Fibroblast of the aortic adventitia (primary cell): ENCODE data around the gene CDH23. TPM values are rescaled to one million over a fixed set of nuclear protein-coding genes. Genes with fewer than 3 reads are reported as not detected.

ENCODE experiments used
- DNase-seq: peaks from one replicate; pipeline ENCODE4 v3.0.0-alpha.2; 2010; ENCODE audit warnings: low read depth
- H3K4me3 ChIP-seq: 2 replicates; pipeline ENCODE4 v1.5.1; 2011; ENCODE audit warnings: low read depth, mild to moderate bottlenecking, control low read depth, low read length, moderate library complexity
- total RNA-seq: library from RNA; depleted of rRNA; stranded (reverse); fragments of >200 nt; gene quantifications from 2 replicates; pipeline ENCODE4 v1.2.3, GENCODE V29; 2012; ENCODE audit warnings: low replicate concordance
- TF ChIP-seq, protein P1 (sequence below): IDR thresholded peaks from 2 replicates; pipeline ENCODE4 v1.5.1; 2011; ENCODE audit warnings: mild to moderate bottlenecking, low read length, control low read depth, inconsistent platforms; ENCODE audit not compliant: insufficient read depth

CDH23 gene
- total RNA-seq, 1 donor, result 0.27 TPM

DNA sequence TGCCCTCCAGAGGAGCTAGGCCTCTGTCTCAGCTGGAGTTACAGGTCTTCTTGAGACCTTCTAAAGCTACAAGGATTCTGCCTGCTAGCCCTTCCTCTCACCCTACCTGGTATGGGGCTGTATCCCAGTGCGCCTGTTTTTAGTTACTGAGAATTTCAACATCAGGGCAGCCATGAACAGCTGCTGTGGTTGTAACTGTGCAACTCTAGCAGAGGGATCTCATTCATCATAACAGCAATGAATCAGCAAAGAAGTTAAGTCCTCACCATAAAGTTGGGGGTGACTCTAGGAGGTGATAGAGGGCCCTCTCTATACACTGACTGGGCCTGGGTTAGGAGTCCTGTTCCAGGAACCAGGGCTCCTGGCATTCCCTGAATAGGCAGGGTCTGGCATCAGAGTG, 14.0 kb upstream of the CDH23 start:
- no peak overlapping the region for H3K4me3 ChIP-seq
- TF ChIP-seq, protein P1, sequence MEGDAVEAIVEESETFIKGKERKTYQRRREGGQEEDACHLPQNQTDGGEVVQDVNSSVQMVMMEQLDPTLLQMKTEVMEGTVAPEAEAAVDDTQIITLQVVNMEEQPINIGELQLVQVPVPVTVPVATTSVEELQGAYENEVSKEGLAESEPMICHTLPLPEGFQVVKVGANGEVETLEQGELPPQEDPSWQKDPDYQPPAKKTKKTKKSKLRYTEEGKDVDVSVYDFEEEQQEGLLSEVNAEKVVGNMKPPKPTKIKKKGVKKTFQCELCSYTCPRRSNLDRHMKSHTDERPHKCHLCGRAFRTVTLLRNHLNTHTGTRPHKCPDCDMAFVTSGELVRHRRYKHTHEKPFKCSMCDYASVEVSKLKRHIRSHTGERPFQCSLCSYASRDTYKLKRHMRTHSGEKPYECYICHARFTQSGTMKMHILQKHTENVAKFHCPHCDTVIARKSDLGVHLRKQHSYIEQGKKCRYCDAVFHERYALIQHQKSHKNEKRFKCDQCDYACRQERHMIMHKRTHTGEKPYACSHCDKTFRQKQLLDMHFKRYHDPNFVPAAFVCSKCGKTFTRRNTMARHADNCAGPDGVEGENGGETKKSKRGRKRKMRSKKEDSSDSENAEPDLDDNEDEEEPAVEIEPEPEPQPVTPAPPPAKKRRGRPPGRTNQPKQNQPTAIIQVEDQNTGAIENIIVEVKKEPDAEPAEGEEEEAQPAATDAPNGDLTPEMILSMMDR, result no peak
- peak; percentile 3 for DNase-seq

DNA sequence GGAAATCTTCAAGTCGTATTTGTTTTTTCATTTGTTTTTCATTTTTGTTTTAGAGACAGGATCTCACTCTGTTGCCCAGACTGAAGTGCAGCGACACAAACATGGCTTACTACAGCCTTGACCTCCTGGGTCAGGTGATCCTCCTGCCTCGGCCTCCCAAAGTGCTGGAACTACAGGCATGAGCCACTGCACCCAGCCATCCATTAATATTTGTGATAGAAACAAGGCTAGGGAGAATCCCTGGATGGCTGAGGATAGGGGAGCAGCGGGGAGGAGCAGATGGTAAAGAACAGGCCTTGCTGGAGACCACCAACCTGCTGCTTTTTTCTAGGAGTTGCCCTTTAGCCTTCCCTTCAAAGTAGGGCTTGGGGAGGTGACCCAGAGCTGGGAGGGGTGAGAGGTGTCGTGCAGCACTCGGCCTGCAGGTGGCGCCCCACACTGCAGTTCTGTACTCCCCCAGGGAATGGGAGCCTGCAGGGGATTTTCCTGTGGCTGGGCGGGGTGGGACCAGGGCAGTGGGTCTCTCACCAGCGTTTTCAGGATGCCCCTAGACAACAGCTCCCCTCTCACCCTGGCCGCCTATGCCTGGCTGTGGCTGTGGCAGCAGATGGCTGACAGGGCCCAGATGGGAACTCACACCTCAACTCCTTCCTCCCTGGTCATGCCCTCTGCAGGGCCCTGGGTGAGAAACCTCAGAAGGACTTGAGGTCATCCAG, 12.6 kb upstream of the CDH23 start:
- peak; percentile 41 for DNase-seq
- TF ChIP-seq, protein P1, result peak; percentile 93
- no peak overlapping the region for H3K4me3 ChIP-seq

DNA sequence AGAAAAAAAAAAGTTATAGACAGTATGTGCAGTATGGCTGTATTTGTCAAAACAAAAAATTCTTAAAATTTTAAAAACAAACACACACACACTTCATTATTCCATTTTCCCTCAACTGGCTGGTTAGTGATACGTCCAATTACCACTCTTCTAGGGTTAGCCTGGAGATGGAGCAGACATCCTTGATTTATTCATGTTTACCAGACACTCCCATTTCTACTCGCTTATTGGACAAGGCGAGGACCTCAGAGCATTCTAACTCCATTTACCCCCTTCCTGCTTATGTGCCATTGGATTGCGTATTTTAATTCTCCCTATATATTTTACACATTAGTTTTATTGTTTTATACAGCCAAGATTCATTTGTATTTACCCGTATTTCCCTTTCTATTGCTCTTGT, 8.5 kb upstream of the CDH23 start:
- DNase-seq, result no peak
- H3K4me3 ChIP-seq, result no peak overlapping the region
- TF ChIP-seq, protein P1, result no peak

DNA sequence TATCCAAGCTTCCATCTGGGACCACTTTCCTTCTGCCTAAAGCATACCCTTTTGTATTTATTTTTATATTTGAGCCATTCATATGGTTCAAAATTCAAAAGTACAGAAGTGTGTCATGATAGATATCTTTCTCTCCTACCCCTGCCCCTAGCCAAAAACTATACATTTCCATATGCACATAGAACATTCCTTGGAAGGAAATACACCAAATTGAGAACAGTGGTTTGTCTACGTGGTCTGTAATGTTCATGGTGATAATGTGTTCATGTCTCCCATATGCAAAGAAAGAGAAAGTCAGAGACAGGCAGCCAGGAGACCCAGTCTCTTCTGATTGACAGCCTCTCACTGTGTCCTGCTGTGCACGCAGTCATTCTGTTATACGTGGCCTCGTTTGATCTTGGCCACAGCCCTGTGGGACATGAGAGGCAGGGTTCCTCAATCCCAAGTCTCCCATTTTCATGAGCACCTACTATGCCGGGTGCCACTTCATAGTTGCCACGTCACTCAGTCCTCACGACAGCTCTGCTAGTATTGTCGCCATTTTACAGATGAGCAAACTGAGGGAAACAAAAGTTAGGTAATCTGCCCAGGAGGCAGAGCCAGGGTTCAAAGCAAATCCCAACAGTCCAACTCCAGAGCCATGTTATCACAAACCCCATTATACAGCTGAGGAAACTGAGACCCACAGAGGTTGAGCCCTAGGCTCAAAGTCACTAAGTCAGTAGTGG, 8.0 kb upstream of the CDH23 start:
- no peak for DNase-seq
- TF ChIP-seq, protein P1, result no peak

DNA sequence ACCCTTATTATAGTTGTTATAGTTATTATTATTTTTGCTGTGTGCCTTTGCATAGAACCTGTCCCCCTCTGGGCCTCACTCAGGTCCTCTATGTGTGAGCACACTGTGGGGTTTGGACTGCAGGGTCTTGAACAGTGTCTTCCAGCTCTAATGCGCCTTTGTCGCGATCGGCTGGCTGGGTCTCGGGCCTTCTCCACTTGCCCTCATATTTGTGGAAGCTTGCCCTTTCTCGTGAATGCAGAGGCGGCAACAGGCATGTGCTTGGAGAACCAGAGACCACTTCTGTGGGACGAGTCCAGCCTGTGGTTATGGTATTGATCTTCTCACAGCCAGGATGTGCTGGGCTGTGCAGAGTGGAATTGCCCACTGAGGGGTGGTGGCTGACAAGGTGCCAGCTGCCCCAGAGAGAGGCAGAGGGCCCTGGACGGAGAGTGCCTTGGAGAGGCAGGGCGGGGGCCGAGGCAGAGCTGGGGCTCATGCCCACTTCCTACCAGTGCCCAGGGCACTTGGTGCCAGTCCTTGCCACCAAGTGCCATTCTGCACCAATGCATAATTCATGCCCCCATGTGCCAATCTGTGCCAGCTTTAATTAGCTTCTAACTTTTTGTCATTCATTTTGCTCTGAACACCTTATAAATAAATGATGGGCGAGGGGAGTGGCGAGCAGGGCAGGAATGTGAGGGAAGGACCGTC, 6.8 kb upstream of the CDH23 start:
- TF ChIP-seq, protein P1, result no peak
- no peak for DNase-seq
- no peak overlapping the region for H3K4me3 ChIP-seq

More for the DNA sequence above, 8.0 kb upstream of the CDH23 start:
- no peak overlapping the region for H3K4me3 ChIP-seq

DNA sequence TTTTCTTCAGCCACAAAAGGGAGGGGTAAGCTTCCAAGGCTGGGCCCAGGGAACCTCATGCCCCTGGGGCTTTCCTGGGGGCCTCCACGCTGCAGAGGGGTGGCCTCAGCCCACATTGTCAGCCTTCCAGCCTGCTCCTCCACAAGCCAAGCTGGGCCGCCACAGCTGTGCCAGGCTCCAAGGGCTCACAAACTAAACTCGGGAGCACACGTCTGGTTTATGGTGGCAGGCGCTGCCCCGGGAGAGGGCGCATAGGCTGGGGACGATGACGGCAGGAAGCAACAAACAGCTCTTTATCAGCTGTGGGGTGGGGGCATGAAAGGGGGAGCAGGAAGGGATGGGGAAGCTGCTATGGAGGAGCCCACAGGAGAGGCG, 6.3 kb upstream of the CDH23 start:
- no peak for DNase-seq
- TF ChIP-seq, protein P1, result no peak
- H3K4me3 ChIP-seq, result no peak overlapping the region
